ENCODE results near the gene TSPAN14.

The TSPAN14 gene

GRCh38 chr10:80455461-80456349, 1.6 kb downstream of the TSPAN14 start:
- no peak for DNase-seq

DNA sequence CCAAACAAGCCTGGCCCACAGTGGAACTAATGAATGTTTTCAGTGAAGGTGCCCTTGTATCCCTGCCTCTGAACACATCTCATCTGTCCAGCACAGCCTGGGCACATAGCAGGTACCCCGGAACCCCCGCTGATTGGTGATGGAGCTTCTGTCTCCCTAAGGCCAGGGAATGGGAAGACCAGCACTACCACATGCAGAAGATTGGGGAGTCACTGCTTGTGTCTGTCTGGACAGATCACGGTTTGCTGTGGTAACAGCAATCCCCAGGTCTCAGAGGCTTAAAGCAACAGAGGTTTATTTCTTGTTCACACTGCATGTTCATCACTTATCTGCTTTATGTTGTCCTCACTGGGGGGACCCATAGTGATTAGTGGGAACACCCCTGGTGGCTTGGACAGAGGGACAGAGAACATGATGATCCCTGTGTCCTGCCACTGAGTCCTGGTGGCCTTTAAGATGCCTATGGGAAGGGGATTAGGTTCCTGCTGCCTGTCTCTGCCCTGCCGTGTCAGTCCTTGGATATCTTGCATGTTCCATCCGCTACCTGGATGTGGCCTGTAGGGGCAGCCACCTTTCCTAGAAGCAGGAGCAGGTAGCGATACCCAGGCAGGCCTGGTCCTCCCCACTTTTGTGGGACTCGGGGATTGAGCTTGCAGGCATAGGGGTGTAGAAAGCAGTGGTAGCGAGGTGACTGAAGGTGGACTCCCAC, 3.6 kb downstream of the TSPAN14 start:
- no peak for DNase-seq

- no peak for DNase-seq
Measured at GRCh38 chr10:80458263-80458625, 4.1 kb downstream of the TSPAN14 start.

- no peak for DNase-seq
Measured at GRCh38 chr10:80458638-80459037, 4.5 kb downstream of the TSPAN14 start.

DNA sequence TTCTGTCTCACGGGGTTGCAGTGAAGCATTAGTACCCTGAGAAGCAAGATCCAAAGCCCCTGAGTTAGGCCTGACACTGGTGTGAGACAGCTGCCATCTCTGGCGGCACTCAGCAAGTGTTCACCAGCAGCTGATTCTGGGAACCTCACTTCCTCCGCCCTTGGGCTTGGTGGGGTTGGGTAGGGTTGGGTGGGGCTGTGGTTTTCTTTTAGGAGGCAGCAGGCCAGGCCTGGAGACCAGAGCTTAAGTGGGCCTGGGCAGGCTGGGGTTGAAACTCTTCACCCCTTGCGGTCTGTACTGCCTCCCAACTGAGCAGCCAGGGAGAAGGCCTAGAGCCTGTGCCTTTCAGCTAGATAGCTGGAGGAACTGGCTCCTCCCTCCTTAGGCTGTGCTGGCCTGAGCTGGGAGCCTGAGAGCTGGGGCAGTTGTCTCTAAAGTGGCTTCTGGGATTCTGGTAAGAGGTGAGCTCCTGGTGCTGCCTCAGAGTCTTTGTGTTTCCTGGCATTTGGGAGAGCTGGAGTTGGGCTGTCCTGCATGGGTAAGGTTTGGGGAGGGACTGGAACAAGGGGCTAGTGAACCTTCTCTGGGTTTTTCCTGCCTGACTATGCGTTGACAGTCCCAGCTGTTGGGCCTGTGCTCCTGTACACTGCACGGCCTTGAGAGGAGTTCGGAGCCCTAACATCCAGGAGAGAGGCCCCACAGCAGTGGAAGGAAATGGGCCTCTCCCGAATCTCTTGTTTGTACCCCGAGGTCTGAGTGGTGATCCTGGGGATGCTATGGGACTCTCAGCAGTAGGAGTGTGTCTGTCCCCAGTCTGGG, 5.1 kb downstream of the TSPAN14 start:
- peak; percentile 49 for DNase-seq

DNA sequence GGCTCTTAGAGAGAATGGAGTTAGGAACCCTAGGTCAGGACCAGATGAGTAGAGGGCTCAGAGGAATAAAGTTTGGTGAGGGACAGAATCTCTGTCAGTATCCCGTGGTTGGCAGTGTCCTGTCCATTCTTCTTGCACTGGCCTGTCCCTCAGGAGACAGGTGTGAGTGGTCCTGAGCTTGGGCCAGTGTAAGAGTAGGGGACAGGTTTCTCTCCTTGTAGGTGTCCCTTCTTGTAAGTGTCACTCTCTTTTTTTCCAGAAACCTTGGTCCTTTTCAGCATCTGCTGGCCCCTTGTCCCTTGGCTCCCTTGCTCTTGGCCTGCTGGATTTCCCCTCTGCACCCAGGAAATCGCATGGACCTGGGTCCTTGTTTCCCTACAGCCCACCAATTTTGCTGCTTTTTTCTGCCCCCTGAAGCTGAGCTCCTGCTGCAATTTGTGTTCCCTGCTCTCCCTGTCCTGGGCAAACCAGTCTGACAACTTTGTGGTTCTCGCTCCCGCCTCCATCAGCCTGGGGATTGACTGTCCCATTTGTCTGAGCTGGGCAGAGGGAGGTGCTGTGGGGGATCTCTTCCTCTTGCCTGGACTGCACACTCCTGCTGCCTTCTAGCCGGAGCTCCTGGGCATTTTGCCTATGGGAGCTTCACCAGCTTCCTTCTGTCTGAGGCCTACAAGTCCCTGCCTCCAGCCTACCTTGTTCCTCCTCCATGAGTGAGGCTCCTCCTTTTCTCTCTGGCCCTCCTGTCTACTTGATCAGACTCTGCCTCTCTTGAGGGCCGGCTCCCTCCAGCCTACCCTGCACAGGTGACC, 6.5 kb downstream of the TSPAN14 start:
- no peak for DNase-seq

- no peak for DNase-seq
Measured at GRCh38 chr10:80461208-80462183, 7.4 kb downstream of the TSPAN14 start.

DNA sequence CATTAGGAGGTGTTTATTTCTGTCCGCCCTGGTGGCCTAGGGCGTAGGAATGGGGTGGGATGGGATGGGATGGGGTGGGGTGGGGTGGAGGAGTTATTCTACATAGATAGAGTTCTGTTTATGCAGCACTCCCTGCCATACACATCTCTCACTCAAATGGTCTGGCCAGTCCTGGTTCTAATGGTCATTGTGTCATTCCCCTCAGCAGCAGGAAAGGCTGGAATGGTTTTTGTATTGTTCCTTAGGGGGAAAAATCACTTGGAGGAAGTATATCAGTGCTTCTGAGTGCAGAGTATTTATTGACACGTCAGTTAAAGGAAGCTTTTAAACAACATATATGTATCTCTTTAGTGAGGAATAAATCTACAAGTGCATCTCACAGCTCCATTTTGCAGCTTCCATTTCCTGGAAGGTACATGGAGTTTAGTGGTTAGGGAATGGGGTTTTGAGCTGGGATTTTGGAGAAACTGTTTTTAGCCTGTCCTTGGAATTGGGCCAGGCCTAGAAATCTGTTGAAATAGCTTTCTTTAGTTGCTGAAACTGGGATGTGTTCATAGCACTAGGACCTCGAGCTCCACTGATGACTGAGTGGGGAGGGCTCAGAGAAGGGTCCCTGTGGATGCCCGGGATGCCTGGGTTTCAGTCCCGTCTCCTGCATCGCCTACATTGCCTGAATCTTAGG, 8.3 kb downstream of the TSPAN14 start:
- DNase-seq = no peak

DNA sequence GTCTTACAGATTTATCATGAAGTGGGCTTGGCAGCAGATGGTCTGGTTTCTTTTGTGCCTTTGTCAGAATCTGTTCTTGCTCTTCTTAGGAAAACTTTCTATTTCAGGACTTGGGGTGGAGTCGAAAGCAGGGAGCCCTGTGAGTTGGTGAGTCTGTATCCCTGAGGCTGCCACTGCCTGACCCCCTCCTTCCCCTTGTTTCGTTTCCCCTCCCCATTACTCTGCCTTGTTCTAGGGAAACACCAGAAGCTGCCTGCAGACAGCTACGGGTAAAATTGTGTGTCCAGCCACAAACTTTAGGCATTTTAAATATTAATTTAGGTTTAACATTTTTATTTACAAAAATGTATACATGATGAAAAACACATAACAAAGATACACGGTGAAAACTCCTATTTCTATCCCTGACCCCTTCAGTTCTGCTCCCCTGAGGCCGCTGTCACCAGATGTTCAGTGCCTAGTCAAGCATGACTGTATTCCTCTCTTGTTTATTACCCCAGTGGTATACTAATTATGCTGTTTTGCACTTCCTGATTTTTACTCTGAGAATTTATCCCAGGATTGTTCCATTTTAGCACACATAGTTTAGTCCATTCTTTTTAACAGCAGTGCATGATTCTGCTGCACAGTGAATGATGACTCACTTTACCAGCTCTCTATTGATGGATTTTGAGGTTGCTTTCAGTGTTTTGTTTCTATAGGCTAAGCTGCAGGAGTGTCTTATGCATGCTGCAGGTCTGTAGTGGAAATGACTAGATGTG, 9.1 kb downstream of the TSPAN14 start:
- DNase-seq = no peak

- no peak for DNase-seq
Measured at GRCh38 chr10:80463868-80464267, 9.8 kb downstream of the TSPAN14 start.

DNA sequence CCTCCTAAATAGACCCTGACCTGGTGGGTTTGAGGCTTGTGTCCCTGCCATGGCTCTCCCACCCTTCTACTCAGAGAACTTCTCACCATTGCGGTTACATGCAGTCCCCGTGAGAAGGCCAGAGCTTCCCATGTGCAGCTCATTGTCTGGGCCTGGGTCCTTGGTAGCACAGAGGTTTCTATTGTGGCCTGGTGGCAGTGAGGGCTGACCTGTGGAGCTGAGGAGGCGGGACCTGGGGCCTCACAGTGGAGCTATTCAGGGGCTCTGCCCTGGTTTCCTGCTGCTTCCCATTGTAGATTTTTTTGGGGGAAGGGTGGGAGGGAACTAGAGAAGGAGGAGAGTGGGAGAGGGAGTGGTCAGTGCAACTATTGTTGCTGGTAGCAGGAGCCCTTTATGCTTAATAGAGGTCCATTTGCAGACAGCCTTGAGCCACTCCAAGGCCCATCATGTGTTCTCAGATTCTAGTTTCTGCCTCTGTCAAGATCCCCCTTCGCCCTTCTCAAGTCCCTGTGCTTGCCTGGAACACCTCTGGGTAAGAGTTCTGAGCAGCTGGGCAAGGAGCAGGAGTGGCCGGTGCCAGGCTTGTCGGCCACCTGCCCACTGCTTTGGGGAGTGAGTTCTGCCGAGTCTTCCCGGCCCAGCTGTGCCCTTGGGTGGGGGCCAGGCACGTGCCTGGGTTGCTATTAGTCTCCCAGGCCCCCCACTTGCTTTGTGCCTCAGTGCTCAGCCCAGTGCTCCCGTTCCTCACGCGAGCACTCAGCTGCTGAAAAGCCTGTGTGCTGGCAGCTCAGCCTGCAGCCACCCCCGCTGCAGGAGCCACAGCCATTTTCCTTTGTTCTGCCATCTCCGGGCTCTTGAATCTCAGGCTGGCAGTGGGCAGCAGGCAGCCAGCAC, 10.7 kb downstream of the TSPAN14 start:
- no peak for DNase-seq

- DNase-seq = no peak
Measured at GRCh38 chr10:80465451-80465835, 11.3 kb downstream of the TSPAN14 start.

- DNase-seq = peak; percentile 56
Measured at GRCh38 chr10:80465839-80466590, 11.9 kb downstream of the TSPAN14 start.

DNA sequence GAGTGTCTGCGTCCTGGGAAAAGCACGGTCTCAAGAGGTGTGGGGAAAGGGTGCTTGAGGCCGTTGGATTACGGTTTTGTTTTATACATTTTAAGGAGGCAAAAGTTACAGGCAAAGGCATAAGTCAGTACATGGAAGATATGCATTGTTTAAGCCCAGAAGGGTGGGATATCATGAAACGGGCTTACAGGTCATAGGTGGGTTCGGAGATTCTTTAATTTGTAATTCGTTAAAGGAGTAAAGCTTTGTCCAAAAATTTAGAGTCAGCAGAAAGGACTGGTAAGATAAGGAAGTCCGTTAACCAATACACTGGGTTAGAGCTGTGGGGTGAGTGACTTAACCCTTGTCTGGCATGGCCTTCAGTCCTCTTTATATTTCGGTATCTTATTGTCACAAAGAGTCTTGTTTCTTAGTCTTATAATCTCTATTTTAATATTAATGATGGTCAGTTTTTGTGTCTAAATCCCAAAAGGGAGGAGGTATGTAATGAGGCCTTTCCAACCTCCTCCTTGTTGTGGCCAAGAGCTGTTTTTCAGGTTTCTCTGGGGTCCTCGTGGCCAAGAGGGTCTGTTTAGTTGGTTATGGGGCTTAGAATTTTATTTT, 12.7 kb downstream of the TSPAN14 start:
- DNase-seq = no peak

DNA sequence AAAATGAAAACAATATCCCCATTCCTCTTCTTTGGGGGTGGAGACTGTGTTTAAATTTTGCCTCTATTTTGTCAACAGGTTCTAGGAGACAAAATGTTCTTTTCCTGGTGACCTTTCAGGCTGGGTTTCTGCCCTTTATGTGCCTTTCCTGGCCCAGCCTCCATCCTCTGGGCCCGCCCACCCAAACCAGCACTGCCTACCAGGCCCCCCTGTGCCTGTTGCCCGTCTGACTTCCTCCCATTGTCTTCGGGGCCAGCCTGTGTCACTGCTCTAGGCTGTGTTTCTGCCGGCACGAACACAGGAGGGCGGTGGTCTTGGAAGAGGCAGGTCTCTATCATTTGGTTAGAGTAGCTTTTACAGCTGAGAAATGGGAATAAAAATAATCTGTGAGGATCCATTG, 13.9 kb downstream of the TSPAN14 start:
- peak; percentile 48 for DNase-seq

GRCh38 chr10:80468806-80469421, 14.8 kb downstream of the TSPAN14 start:
- no peak for DNase-seq

- no peak for DNase-seq
Measured at GRCh38 chr10:80470266-80470665, 16.2 kb downstream of the TSPAN14 start.
